Thyroid gland (tissue), 4 donors: ENCODE results near the gene ZNF830.

Source experiments
- CTCF ChIP-seq, 6 experiments: fragments of 200-600 bp in 3 of 6; fragments of 450-650 bp in 3 of 6; sonication (generic) in 3 of 6; IDR thresholded peaks; one replicate each; pipeline ENCODE4 v1.5.1; 2016 to 2019; ENCODE audit warnings: antibody characterized with exemption in 6 of 6, mild to moderate bottlenecking in 2 of 6, inconsistent platforms in 1 of 6, moderate library complexity in 1 of 6
- POLR2A ChIP-seq, 2 donors: fragments of 450-650 bp; IDR thresholded peaks; one replicate each; pipeline ENCODE4 v1.6.1; 2017; ENCODE audit warnings: antibody characterized with exemption in 2 of 2, mild to moderate bottlenecking in 2 of 2, moderate library complexity in 1 of 2

- TF ChIP-seq POLR2A (IDR thresholded peaks at IDR 0.05) (peak in 1 of 2 donors; percentile 54), CTCF (IDR thresholded peaks at IDR 0.05) (peak in 4 of 6 experiments; percentile 12 to 45 (median 34))
Observed at GRCh38 chr17:34980681-34981537, 19.6 kb downstream of the ZNF830 start.
